MM.1S (cell line): Measurements from ENCODE around the gene UNC13A.

Source experiments
- EZH2 ChIP-seq: fragments of 300-600 bp; sonication (generic); optimal IDR thresholded peaks from 2 replicates; pipeline ENCODE3; 2017; ENCODE audit warnings: low read depth, mild to moderate bottlenecking, antibody characterized with exemption, low read length, mixed read lengths
- TF ChIP-seq, protein P1 (sequence below): fragments of 300-600 bp; sonication (generic); IDR thresholded peaks from 2 replicates; pipeline ENCODE4 v1.5.1; 2016; ENCODE audit warnings: antibody characterized with exemption, low read length, mixed read lengths

DNA sequence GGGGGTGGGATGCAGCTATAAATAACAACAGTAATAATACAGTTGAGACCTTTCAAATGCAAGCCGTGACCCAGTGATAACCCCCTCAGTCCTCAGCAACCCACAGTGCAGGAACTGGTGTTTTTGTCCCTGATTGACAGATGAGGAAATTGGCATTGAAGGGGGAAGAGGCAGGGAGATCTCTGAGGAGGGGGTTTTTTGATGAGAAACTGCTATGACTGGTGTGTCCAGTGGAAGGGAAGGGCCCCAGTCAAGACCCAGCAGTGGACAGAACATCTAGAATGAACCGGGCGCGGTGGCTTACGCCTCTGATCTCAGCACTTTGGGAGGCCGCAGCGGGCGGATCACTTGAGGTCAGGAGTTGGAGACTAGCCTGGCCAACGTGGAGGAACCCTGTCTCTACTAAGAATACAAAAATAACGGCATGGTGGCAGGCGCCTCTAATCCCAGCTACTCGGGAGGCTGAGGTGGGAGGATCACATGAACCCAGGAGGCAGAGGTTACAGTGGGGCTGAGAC is 33.0 kb upstream of the UNC13A start:
- TF ChIP-seq, protein P1, sequence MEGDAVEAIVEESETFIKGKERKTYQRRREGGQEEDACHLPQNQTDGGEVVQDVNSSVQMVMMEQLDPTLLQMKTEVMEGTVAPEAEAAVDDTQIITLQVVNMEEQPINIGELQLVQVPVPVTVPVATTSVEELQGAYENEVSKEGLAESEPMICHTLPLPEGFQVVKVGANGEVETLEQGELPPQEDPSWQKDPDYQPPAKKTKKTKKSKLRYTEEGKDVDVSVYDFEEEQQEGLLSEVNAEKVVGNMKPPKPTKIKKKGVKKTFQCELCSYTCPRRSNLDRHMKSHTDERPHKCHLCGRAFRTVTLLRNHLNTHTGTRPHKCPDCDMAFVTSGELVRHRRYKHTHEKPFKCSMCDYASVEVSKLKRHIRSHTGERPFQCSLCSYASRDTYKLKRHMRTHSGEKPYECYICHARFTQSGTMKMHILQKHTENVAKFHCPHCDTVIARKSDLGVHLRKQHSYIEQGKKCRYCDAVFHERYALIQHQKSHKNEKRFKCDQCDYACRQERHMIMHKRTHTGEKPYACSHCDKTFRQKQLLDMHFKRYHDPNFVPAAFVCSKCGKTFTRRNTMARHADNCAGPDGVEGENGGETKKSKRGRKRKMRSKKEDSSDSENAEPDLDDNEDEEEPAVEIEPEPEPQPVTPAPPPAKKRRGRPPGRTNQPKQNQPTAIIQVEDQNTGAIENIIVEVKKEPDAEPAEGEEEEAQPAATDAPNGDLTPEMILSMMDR = no peak
- no peak for TF ChIP-seq EZH2
